RCC 7860 (cell line): Measurements from ENCODE around the gene SSX2IP.
A peak's percentile ranks its signal among the peaks of the same experiment; 100 is the strongest.
"Not testable (repeated sequence)": the region's sequence is repeated elsewhere in the genome, so short reads cannot be mapped to it uniquely, and the experiment has no call there.

Experiments used
- DNase-seq: peaks from one replicate; pipeline ENCODE4 v3.0.0-alpha.2; 2015; ENCODE audit warnings: low spot score
- FAIRE-seq: peaks from 2 replicates; lab custom pipeline; 2012; peaks lifted over from hg19 to GRCh38; lab: Jason Lieb, UNC

Gene SSX2IP

GRCh38 chr1:84621553-84621952 lies 68.7 kb downstream of the SSX2IP start:
- FAIRE-seq (no peak), DNase-seq (no peak)

GRCh38 chr1:84620720-84621313 lies 69.4 kb downstream of the SSX2IP start:
- no peak for FAIRE-seq

GRCh38 chr1:84619383-84620102 lies 70.7 kb downstream of the SSX2IP start:
- DNase-seq (peak; percentile 90), FAIRE-seq (peak; percentile 80)

More at GRCh38 chr1:84620720-84621313, 69.4 kb downstream of the SSX2IP start:
- peak; percentile 58 for DNase-seq

GRCh38 chr1:84617349-84617748 lies 72.9 kb downstream of the SSX2IP start:
- DNase-seq (no peak), FAIRE-seq (no peak)

- DNase-seq (no peak), FAIRE-seq (no peak)
Measured at GRCh38 chr1:84615790-84616189, 74.5 kb downstream of the SSX2IP start.

GRCh38 chr1:84613887-84614286 lies 76.4 kb downstream of the SSX2IP start:
- DNase-seq, result no peak
- no peak for FAIRE-seq

- FAIRE-seq (no peak), DNase-seq (no peak)
Measured at GRCh38 chr1:84613026-84613425, 77.2 kb downstream of the SSX2IP start.

GRCh38 chr1:84611796-84612195 lies 78.5 kb downstream of the SSX2IP start:
- no peak for DNase-seq
- no peak for FAIRE-seq

GRCh38 chr1:84611091-84611490 lies 79.2 kb downstream of the SSX2IP start:
- FAIRE-seq, result no peak

GRCh38 chr1:84606977-84607376 lies 83.3 kb downstream of the SSX2IP start:
- no peak for DNase-seq
- FAIRE-seq, result no peak

More at GRCh38 chr1:84611091-84611490, 79.2 kb downstream of the SSX2IP start:
- DNase-seq, result no peak

GRCh38 chr1:84605157-84605556 lies 85.1 kb downstream of the SSX2IP start:
- DNase-seq, result no peak
- no peak for FAIRE-seq

- FAIRE-seq, result no peak
- no peak for DNase-seq
Measured at GRCh38 chr1:84603941-84604830, 86.1 kb downstream of the SSX2IP start.

GRCh38 chr1:84603223-84603622 lies 87.0 kb downstream of the SSX2IP start:
- DNase-seq (no peak), FAIRE-seq (no peak)

GRCh38 chr1:84600796-84601195 lies 89.5 kb downstream of the SSX2IP start:
- FAIRE-seq (no peak), DNase-seq (no peak)

- DNase-seq, result peak; percentile 35
- no peak for FAIRE-seq
Measured at GRCh38 chr1:84598846-84599741, 91.2 kb downstream of the SSX2IP start.

- FAIRE-seq (no peak), DNase-seq (no peak)
Measured at GRCh38 chr1:84598418-84598817, 91.8 kb downstream of the SSX2IP start.

- FAIRE-seq (no peak), DNase-seq (no peak)
Measured at GRCh38 chr1:84597011-84597410, 93.2 kb downstream of the SSX2IP start.

- not testable (repeated sequence) for FAIRE-seq
Measured at GRCh38 chr1:84594959-84595358, 95.3 kb downstream of the SSX2IP start.

More at GRCh38 chr1:84594959-84595358, 95.3 kb downstream of the SSX2IP start:
- DNase-seq, result not testable (repeated sequence)
